Glutamatergic neuron (in vitro differentiated cells): Measurements from ENCODE around the gene DHRS3. TPM values are rescaled to one million over a fixed set of nuclear protein-coding genes. Genes with fewer than 3 reads are reported as not detected.
"Not testable (repeated sequence)": the region's sequence is repeated elsewhere in the genome, so short reads cannot be mapped to it uniquely, and the experiment has no call there.

Experiments used
- DNase-seq: peaks from one replicate; pipeline ENCODE4 v3.0.0; 2022
- H3K27ac Mint-ChIP-seq: one replicate; pipeline ENCODE4 v1.8.0; 2020; ENCODE audit warnings: mild to moderate bottlenecking, mixed read lengths, inconsistent platforms; ENCODE audit not compliant: unreplicated experiment
- H3K27me3 Mint-ChIP-seq: one replicate; pipeline ENCODE4 v1.8.0; 2020; ENCODE audit warnings: mild to moderate bottlenecking, moderate library complexity, mixed read lengths, inconsistent platforms; ENCODE audit not compliant: unreplicated experiment
- H3K36me3 Mint-ChIP-seq: one replicate; pipeline ENCODE4 v1.8.0; 2020; ENCODE audit warnings: mild to moderate bottlenecking, mixed read lengths, inconsistent platforms; ENCODE audit not compliant: unreplicated experiment
- H3K4me1 Mint-ChIP-seq: one replicate; pipeline ENCODE4 v1.8.0; 2020; ENCODE audit warnings: mild to moderate bottlenecking, low read depth, mixed read lengths, inconsistent platforms; ENCODE audit not compliant: unreplicated experiment
- H3K4me3 Mint-ChIP-seq: one replicate; pipeline ENCODE4 v1.8.0; 2020; ENCODE audit warnings: mild to moderate bottlenecking, mixed read lengths, inconsistent platforms; ENCODE audit not compliant: unreplicated experiment
- H3K9me3 Mint-ChIP-seq: one replicate; pipeline ENCODE4 v1.8.0; 2020; ENCODE audit warnings: mild to moderate bottlenecking, moderate library complexity, mixed read lengths, inconsistent platforms; ENCODE audit not compliant: unreplicated experiment
- total RNA-seq: library from RNA; stranded (reverse); fragmentation: NEBNext Ultra II Directional; extraction: Animal tissue kit (Norgen Biotek cat#: 25700); gene quantifications from one replicate; pipeline ENCODE4 v1.2.1, GENCODE V29; 2021; ENCODE audit not compliant: unreplicated experiment
- TF ChIP-seq, protein P1 (sequence below): fragments of 200-600 bp; sonication (generic); IDR thresholded peaks from one replicate; pipeline ENCODE4 v1.5.0; 2021; ENCODE audit not compliant: partially characterized antibody, unreplicated experiment

DHRS3 gene
- total RNA-seq, 1 donor from 2014 or later, result not detected

DNA sequence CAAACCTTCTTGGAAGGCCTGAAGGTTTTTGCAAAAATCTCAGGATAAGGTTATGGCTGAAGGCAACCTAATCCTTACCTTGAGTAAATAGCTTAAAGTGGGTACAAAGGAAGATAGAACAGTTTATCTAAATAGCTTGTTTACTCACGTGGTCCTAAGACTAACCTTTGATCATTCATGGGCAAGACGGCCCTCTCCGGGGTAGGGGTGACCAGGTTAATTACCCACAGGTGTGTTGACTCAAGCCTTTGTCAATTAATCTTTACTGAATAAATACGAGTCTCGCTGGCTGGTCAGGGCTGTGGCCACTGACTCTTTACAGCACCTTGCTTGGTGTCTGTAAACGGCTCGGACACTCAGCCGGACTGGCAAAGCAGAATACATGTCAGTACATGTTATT lies 36.6 kb upstream of the DHRS3 start:
- H3K4me1 Mint-ChIP-seq, result no peaks in the 10 kb centered on the region
- no peaks in the 10 kb centered on the region for H3K27me3 Mint-ChIP-seq
- H3K4me3 Mint-ChIP-seq, result no peak overlapping the region
- no peaks in the 10 kb centered on the region for H3K36me3 Mint-ChIP-seq
- no peaks in the 10 kb centered on the region for H3K9me3 Mint-ChIP-seq
- no peak overlapping the region for H3K27ac Mint-ChIP-seq
- no peak for DNase-seq
- TF ChIP-seq, protein P1, sequence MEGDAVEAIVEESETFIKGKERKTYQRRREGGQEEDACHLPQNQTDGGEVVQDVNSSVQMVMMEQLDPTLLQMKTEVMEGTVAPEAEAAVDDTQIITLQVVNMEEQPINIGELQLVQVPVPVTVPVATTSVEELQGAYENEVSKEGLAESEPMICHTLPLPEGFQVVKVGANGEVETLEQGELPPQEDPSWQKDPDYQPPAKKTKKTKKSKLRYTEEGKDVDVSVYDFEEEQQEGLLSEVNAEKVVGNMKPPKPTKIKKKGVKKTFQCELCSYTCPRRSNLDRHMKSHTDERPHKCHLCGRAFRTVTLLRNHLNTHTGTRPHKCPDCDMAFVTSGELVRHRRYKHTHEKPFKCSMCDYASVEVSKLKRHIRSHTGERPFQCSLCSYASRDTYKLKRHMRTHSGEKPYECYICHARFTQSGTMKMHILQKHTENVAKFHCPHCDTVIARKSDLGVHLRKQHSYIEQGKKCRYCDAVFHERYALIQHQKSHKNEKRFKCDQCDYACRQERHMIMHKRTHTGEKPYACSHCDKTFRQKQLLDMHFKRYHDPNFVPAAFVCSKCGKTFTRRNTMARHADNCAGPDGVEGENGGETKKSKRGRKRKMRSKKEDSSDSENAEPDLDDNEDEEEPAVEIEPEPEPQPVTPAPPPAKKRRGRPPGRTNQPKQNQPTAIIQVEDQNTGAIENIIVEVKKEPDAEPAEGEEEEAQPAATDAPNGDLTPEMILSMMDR, result no peak

DNA sequence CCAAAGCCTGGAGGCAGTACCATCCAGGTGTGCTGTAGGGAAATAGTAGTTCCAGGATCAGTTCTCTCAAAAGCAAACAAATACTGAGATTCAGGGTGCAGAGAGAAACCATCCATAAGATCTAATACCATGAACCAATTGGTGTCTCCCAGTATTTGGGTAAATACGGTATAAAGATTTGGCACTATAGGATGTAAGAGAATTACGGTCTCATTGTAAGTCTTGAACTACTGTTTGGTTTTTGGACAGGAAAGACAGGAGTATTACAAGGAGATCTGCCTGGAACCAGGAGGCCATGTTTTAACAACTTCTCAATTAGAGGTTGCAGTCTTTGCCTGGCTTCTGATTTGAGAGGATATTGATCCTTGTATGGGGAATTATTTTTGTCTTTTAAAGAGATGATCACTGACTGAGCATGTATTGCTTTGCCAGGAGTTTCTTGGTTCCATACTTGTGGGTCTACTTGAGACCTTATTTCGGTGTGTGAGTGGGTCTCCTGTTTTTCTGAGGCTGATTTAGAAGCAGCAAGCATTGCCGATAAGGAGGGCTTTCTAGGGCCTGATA lies 36.1 kb upstream of the DHRS3 start:
- no peak overlapping the region for H3K4me3 Mint-ChIP-seq
- no peaks in the 10 kb centered on the region for H3K4me1 Mint-ChIP-seq
- H3K9me3 Mint-ChIP-seq, result no peaks in the 10 kb centered on the region
- no peaks in the 10 kb centered on the region for H3K27me3 Mint-ChIP-seq
- no peak overlapping the region for H3K27ac Mint-ChIP-seq
- no peaks in the 10 kb centered on the region for H3K36me3 Mint-ChIP-seq
- DNase-seq, result no peak
- TF ChIP-seq, protein P1, result no peak

DNA sequence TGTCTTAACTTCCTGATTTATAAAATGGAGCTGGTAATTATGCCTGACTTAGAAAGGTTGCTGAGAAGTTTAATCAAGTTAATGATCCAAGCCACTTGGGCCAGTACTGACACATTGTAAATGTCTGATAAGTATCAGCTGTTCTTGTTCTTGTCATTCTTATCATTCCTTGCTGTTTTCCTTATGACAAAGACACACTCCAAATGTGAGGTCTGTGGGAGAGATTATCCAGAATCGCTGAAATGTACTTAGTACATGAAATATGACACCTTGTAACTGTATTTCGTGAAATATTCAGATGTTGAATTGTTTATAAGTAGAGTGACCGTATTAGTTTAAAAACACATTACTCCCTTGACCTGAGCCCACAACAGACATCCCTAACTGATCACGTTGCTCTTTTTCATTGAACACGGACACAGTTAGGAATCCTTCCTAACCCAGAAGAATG lies 32.0 kb upstream of the DHRS3 start:
- H3K4me3 Mint-ChIP-seq, result no peak overlapping the region
- no peak overlapping the region for H3K27ac Mint-ChIP-seq
- no peak for DNase-seq
- no peaks in the 10 kb centered on the region for H3K27me3 Mint-ChIP-seq
- TF ChIP-seq, protein P1, result no peak
- H3K36me3 Mint-ChIP-seq, result no peaks in the 10 kb centered on the region
- H3K9me3 Mint-ChIP-seq, result peaks cover 2% of the 10 kb centered on the region
- no peaks in the 10 kb centered on the region for H3K4me1 Mint-ChIP-seq

- TF ChIP-seq, protein P1, result no peak
- peaks cover 2% of the 10 kb centered on the region for H3K9me3 Mint-ChIP-seq
- no peaks in the 10 kb centered on the region for H3K36me3 Mint-ChIP-seq
- H3K4me3 Mint-ChIP-seq, result no peak overlapping the region
- H3K4me1 Mint-ChIP-seq, result no peaks in the 10 kb centered on the region
- no peak for DNase-seq
- no peaks in the 10 kb centered on the region for H3K27me3 Mint-ChIP-seq
- H3K27ac Mint-ChIP-seq, result no peak overlapping the region
These were observed 30.7 kb upstream of the DHRS3 start for GRCh38 chr1:12648741-12649140.

GRCh38 chr1:12645401-12645800 lies 27.4 kb upstream of the DHRS3 start:
- not testable (repeated sequence) for H3K4me3 Mint-ChIP-seq, H3K27me3 Mint-ChIP-seq, DNase-seq, H3K36me3 Mint-ChIP-seq, H3K4me1 Mint-ChIP-seq, H3K27ac Mint-ChIP-seq
- H3K9me3 Mint-ChIP-seq, result peaks cover 11% of the 10 kb centered on the region
